GM23338 (cell line): Measurements from ENCODE around the gene GRID2. TPM values are rescaled to one million over a fixed set of nuclear protein-coding genes. Genes with fewer than 3 reads are reported as not detected.

Source experiments
- ATAC-seq: fragments of 200-7000 bp; cut with Tn5 transposase; 3 replicates; pipeline ENCODE4 v1.9.1; 2020
- DNase-seq: peaks from one replicate; pipeline ENCODE4 v3.0.0-alpha.2; 2015; ENCODE audit warnings: low spot score
- H2AFZ ChIP-seq: fragments of 200-600 bp; sonication (generic); 2 replicates; pipeline ENCODE4 v1.8.0; 2016; ENCODE audit warnings: antibody characterized with exemption, mild to moderate bottlenecking, moderate library complexity
- H3F3A ChIP-seq: fragments of 200-600 bp; sonication (generic); replicated peaks from 2 replicates; pipeline ENCODE4 v1.8.0; 2017; ENCODE audit warnings: antibody characterized with exemption, mixed run types, low read depth
- H3K27ac ChIP-seq: fragments of 200-600 bp; sonication (generic); 2 replicates; pipeline ENCODE4 v1.6.1; 2016; ENCODE audit warnings: low read depth
- H3K27me3 ChIP-seq: fragments of 200-600 bp; sonication (generic); 2 replicates; pipeline ENCODE4 v1.8.0; 2016; ENCODE audit warnings: mild to moderate bottlenecking, mixed run types, moderate library complexity; ENCODE audit not compliant: insufficient read depth
- H3K36me3 ChIP-seq: fragments of 200-600 bp; sonication (generic); 2 replicates; pipeline ENCODE4 v1.8.0; 2016; ENCODE audit warnings: mild to moderate bottlenecking; ENCODE audit not compliant: insufficient read depth
- H3K4me1 ChIP-seq: fragments of 200-600 bp; sonication (generic); 2 replicates; pipeline ENCODE4 v1.8.0; 2016; ENCODE audit warnings: mild to moderate bottlenecking, moderate library complexity; ENCODE audit not compliant: insufficient read depth
- H3K4me2 ChIP-seq: fragments of 200-600 bp; sonication (generic); 2 replicates; pipeline ENCODE4 v1.7.1; 2017; ENCODE audit warnings: mixed run types
- H3K4me3 ChIP-seq: fragments of 200-600 bp; sonication (generic); 2 replicates; pipeline ENCODE4 v1.6.1; 2016; ENCODE audit warnings: mixed run types
- H3K79me2 ChIP-seq: fragments of 200-600 bp; sonication (generic); replicated peaks from 2 replicates; pipeline ENCODE4 v1.8.0; 2017; ENCODE audit warnings: mild to moderate bottlenecking; ENCODE audit not compliant: insufficient read depth
- H3K9me2 ChIP-seq: fragments of 200-600 bp; sonication (generic); 2 replicates; pipeline ENCODE4 v1.8.0; 2017; ENCODE audit not compliant: insufficient read depth
- H4K20me1 ChIP-seq: fragments of 200-600 bp; sonication (generic); replicated peaks from 2 replicates; pipeline ENCODE4 v1.8.0; 2017; ENCODE audit warnings: mild to moderate bottlenecking; ENCODE audit not compliant: insufficient read depth
- H3K27ac Mint-ChIP-seq: 2 replicates; pipeline ENCODE4 v1.8.0; 2020; ENCODE audit warnings: inconsistent platforms, mild to moderate bottlenecking, moderate library complexity, mixed read lengths
- H3K27me3 Mint-ChIP-seq: 3 replicates; pipeline ENCODE4 v1.8.0; 2022; ENCODE audit warnings: low read depth, mild to moderate bottlenecking, moderate library complexity, mixed read lengths, inconsistent platforms; ENCODE audit not compliant: insufficient read depth, poor library complexity
- H3K36me3 Mint-ChIP-seq: 3 replicates; pipeline ENCODE4 v1.8.0; 2021; ENCODE audit warnings: low read depth, mild to moderate bottlenecking, inconsistent platforms, moderate library complexity, mixed read lengths
- H3K4me1 Mint-ChIP-seq: 3 replicates; pipeline ENCODE4 v1.8.0; 2020; ENCODE audit warnings: mild to moderate bottlenecking, inconsistent platforms, mixed read lengths
- H3K4me3 Mint-ChIP-seq: 3 replicates; pipeline ENCODE4 v1.8.0; 2021; ENCODE audit warnings: moderate library complexity, mild to moderate bottlenecking, inconsistent platforms, mixed read lengths
- H3K9me3 Mint-ChIP-seq: 3 replicates; pipeline ENCODE4 v1.8.0; 2020; ENCODE audit warnings: moderate library complexity, mild to moderate bottlenecking, inconsistent platforms, mixed read lengths
- EZH2 ChIP-seq: fragments of 200-600 bp; sonication (generic); IDR thresholded peaks from one replicate; pipeline ENCODE4 v1.8.0; 2017; ENCODE audit warnings: antibody characterized with exemption, mild to moderate bottlenecking, low read depth; ENCODE audit not compliant: unreplicated experiment
- EZH2phosphoT487 ChIP-seq: fragments of 200-600 bp; sonication (generic); IDR thresholded peaks from one replicate; pipeline ENCODE4 v1.8.1; 2018; ENCODE audit warnings: antibody characterized with exemption; ENCODE audit not compliant: unreplicated experiment
- NANOG ChIP-seq: IDR thresholded peaks from 2 replicates; pipeline ENCODE4 v1.6.1; 2016; ENCODE audit warnings: antibody characterized with exemption, borderline replicate concordance
- POLR2AphosphoS5 ChIP-seq: IDR thresholded peaks from 2 replicates; pipeline ENCODE4 v1.6.1; 2016; ENCODE audit warnings: antibody characterized with exemption, low read depth
- STAT1 ChIP-seq: IDR thresholded peaks from one replicate; pipeline ENCODE4 v1.6.1; 2016; ENCODE audit warnings: antibody characterized with exemption; ENCODE audit not compliant: unreplicated experiment
- ZNF114 ChIP-seq: fragments of 250-450 bp; sonication (Bioruptor Pico); IDR thresholded peaks from 2 replicates; pipeline ENCODE4 v1.5.0; 2020; ENCODE audit warnings: mild to moderate bottlenecking, moderate library complexity
- polyA plus RNA-seq: library from polyadenylated mRNA; unstranded; fragments of >200 nt; fragmentation: Nextera tagmentation; extraction: Ambion mirVana; gene quantifications from 2 replicates; pipeline ENCODE4 v1.2.1, GENCODE V29; 2016
- total RNA-seq: library from RNA; depleted of rRNA; stranded (reverse); fragments of >200 nt; shearing (Covaris generic); gene quantifications from 2 replicates; pipeline ENCODE4 v1.2.3, GENCODE V29; 2014
- TF ChIP-seq, protein P1 (sequence below): IDR thresholded peaks from one replicate; pipeline ENCODE4 v1.6.1; 2018; ENCODE audit warnings: antibody characterized with exemption; ENCODE audit not compliant: unreplicated experiment
- TF ChIP-seq, protein P2 (sequence below): IDR thresholded peaks from 2 replicates; pipeline ENCODE4 v1.6.1; 2016; ENCODE audit warnings: antibody characterized with exemption
- TF ChIP-seq, protein P3 (sequence below), 2 experiments: fragments of 200-600 bp in 1 of 2; sonication (generic) in 1 of 2; conservative IDR thresholded peaks; 2 replicates each; pipeline versions ENCODE4 v1.5.1 to v1.6.1; 2016 to 2017; ENCODE audit warnings: antibody characterized with exemption in 2 of 2, low read depth in 2 of 2, mild to moderate bottlenecking in 2 of 2, moderate library complexity in 1 of 2

Gene GRID2
- total and polyA plus RNA-seq, 2 experiments from 2014 or later, result 19.9 to 65.4 TPM

DNA sequence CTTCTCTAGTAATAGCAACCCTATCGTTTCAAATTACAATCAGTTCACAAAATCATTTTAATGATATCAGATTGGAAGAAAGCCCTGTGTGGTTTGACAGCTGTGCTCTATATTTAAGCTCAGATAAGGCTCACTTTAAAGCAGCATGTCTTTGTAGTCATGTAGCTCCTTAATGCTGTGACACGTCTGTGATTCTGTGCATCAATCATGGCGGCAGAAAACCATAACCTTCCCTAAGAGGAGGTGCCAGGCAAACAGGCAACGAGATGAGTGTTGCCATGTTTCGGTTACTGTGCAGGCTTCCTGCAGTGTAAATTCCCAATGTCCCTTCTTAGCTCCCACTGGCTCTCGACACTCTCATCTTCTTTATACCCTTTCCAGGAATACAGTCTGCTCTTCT is 212.7 kb downstream of the GRID2 start:
- peaks cover 81% of the 10 kb centered on the region for H3K79me2 ChIP-seq
- no peaks in the 10 kb centered on the region; the same call in 1 of the 2 replicates for H4K20me1 ChIP-seq
- 0 out of 2 replicates have a peak overlapping the region, but pooled peaks have one; percentile 6 for H3K27ac ChIP-seq
- H3K4me1 ChIP-seq, result peaks cover 83% of the 10 kb centered on the region
- H3K9me2 ChIP-seq, result no peaks in the 10 kb centered on the region
- H3K27ac Mint-ChIP-seq, result peak overlapping the region; percentile 58; the same call in 1 of the 2 replicates
- H3K4me3 Mint-ChIP-seq, result no peak overlapping the region
- H3K4me2 ChIP-seq, result no peak overlapping the region
- no peaks in the 10 kb centered on the region for H3K36me3 ChIP-seq
- H3F3A ChIP-seq, result no peaks in the 10 kb centered on the region
- DNase-seq, result no peak
- no peaks in the 10 kb centered on the region for H3K36me3 Mint-ChIP-seq
- H3K27me3 ChIP-seq, result no peaks in the 10 kb centered on the region
- peaks cover 4% of the 10 kb centered on the region for H3K27me3 Mint-ChIP-seq
- TF ChIP-seq EZH2phosphoT487 (no peak), ZNF114 (no peak), EZH2 (no peak), NANOG (no peak), STAT1 (no peak)
- TF ChIP-seq, protein P1, sequence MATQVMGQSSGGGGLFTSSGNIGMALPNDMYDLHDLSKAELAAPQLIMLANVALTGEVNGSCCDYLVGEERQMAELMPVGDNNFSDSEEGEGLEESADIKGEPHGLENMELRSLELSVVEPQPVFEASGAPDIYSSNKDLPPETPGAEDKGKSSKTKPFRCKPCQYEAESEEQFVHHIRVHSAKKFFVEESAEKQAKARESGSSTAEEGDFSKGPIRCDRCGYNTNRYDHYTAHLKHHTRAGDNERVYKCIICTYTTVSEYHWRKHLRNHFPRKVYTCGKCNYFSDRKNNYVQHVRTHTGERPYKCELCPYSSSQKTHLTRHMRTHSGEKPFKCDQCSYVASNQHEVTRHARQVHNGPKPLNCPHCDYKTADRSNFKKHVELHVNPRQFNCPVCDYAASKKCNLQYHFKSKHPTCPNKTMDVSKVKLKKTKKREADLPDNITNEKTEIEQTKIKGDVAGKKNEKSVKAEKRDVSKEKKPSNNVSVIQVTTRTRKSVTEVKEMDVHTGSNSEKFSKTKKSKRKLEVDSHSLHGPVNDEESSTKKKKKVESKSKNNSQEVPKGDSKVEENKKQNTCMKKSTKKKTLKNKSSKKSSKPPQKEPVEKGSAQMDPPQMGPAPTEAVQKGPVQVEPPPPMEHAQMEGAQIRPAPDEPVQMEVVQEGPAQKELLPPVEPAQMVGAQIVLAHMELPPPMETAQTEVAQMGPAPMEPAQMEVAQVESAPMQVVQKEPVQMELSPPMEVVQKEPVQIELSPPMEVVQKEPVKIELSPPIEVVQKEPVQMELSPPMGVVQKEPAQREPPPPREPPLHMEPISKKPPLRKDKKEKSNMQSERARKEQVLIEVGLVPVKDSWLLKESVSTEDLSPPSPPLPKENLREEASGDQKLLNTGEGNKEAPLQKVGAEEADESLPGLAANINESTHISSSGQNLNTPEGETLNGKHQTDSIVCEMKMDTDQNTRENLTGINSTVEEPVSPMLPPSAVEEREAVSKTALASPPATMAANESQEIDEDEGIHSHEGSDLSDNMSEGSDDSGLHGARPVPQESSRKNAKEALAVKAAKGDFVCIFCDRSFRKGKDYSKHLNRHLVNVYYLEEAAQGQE, result no peak
- TF ChIP-seq, protein P2, sequence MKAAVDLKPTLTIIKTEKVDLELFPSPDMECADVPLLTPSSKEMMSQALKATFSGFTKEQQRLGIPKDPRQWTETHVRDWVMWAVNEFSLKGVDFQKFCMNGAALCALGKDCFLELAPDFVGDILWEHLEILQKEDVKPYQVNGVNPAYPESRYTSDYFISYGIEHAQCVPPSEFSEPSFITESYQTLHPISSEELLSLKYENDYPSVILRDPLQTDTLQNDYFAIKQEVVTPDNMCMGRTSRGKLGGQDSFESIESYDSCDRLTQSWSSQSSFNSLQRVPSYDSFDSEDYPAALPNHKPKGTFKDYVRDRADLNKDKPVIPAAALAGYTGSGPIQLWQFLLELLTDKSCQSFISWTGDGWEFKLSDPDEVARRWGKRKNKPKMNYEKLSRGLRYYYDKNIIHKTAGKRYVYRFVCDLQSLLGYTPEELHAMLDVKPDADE, result no peak
- TF ChIP-seq, protein P3, sequence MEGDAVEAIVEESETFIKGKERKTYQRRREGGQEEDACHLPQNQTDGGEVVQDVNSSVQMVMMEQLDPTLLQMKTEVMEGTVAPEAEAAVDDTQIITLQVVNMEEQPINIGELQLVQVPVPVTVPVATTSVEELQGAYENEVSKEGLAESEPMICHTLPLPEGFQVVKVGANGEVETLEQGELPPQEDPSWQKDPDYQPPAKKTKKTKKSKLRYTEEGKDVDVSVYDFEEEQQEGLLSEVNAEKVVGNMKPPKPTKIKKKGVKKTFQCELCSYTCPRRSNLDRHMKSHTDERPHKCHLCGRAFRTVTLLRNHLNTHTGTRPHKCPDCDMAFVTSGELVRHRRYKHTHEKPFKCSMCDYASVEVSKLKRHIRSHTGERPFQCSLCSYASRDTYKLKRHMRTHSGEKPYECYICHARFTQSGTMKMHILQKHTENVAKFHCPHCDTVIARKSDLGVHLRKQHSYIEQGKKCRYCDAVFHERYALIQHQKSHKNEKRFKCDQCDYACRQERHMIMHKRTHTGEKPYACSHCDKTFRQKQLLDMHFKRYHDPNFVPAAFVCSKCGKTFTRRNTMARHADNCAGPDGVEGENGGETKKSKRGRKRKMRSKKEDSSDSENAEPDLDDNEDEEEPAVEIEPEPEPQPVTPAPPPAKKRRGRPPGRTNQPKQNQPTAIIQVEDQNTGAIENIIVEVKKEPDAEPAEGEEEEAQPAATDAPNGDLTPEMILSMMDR (conservative IDR thresholded peaks at IDR 0.05; ENCODE audit: low read depth in 2 of 2), result no peak
- H3K9me3 Mint-ChIP-seq, result no peaks in the 10 kb centered on the region
- H3K4me3 ChIP-seq, result no peak overlapping the region
- no peak for ATAC-seq
- no peak overlapping the region for H2AFZ ChIP-seq
- peaks cover 66% of the 10 kb centered on the region for H3K4me1 Mint-ChIP-seq

DNA sequence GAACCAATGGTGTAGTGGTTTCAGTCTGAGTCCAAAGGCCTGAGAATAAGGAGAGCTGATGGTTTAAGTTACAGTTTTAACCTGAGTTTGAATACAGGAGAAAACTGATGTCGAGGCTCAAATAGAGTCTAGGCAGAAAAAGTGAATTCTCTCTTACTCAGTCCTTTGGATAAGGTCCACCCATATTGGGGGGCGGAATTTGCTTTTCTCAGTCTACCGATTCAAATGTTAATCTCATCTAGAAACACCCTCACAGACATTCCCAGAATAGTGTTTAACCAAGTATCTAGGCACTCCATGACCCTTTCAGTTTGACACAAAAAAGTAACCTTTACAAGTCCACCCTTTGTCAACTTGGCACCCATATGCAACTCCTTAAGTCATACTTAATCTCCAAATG is 216.0 kb downstream of the GRID2 start:
- peak overlapping the region; percentile 83 for H3K27ac Mint-ChIP-seq
- peak overlapping the region; percentile 41 for H3K4me2 ChIP-seq
- DNase-seq (peak; percentile 85), ATAC-seq (peak; percentile 58)
- no peaks in the 10 kb centered on the region for H3K36me3 Mint-ChIP-seq
- no peak overlapping the region for H2AFZ ChIP-seq
- H3F3A ChIP-seq, result no peaks in the 10 kb centered on the region
- peak overlapping the region; percentile 92 for H3K27ac ChIP-seq
- H3K4me1 ChIP-seq, result peaks cover 80% of the 10 kb centered on the region
- peak overlapping the region; percentile 47 for H3K4me3 Mint-ChIP-seq
- H3K4me3 ChIP-seq, result no peak overlapping the region
- TF ChIP-seq, protein P1, result no peak
- 0 out of 2 replicates have a peak, but pooled peaks have one; percentile 16 for TF ChIP-seq POLR2AphosphoS5
- H3K36me3 ChIP-seq, result no peaks in the 10 kb centered on the region
- peaks cover 43% of the 10 kb centered on the region for H3K4me1 Mint-ChIP-seq
- peaks cover 4% of the 10 kb centered on the region for H3K27me3 Mint-ChIP-seq
- H3K9me2 ChIP-seq, result no peaks in the 10 kb centered on the region
- no peaks in the 10 kb centered on the region for H3K9me3 Mint-ChIP-seq
- no peaks in the 10 kb centered on the region; the same call in 1 of the 2 replicates for H4K20me1 ChIP-seq
- peaks cover 81% of the 10 kb centered on the region for H3K79me2 ChIP-seq
- H3K27me3 ChIP-seq, result no peaks in the 10 kb centered on the region
